Stomach (tissue), 4 donors: ENCODE data around the gene LCP2.

Experiments
- EP300 ChIP-seq: sonication (generic); formaldehyde crosslinking; IDR thresholded peaks from one replicate; pipeline ENCODE4 v1.6.1; 2017; ENCODE audit warnings: antibody characterized with exemption
- POLR2A ChIP-seq, 4 donors: fragments of 450-650 bp; IDR thresholded peaks; one replicate each; pipeline ENCODE4 v1.6.1; 2016; ENCODE audit warnings: antibody characterized with exemption in 4 of 4, control low read depth in 2 of 4, mild to moderate bottlenecking in 1 of 4, moderate library complexity in 1 of 4
- POLR2AphosphoS5 ChIP-seq, 3 donors: sonication (generic); formaldehyde crosslinking; IDR thresholded peaks; one replicate each; pipeline ENCODE4 v1.6.1; 2016; ENCODE audit warnings: antibody characterized with exemption in 3 of 3
- TF ChIP-seq, protein P1 (sequence below), 7 experiments: fragments of 450-650 bp in 4 of 7; fragments of 200-600 bp in 3 of 7; sonication (generic) in 3 of 7; IDR thresholded peaks; one replicate each; pipeline ENCODE4 v1.5.1; 2016 to 2019; ENCODE audit warnings: antibody characterized with exemption in 7 of 7, control low read depth in 2 of 7, mild to moderate bottlenecking in 1 of 7

- TF ChIP-seq POLR2A (IDR thresholded peaks at IDR 0.05) (no peak), POLR2AphosphoS5 (IDR thresholded peaks at IDR 0.05) (no peak), EP300 (no peak)
- TF ChIP-seq, protein P1, sequence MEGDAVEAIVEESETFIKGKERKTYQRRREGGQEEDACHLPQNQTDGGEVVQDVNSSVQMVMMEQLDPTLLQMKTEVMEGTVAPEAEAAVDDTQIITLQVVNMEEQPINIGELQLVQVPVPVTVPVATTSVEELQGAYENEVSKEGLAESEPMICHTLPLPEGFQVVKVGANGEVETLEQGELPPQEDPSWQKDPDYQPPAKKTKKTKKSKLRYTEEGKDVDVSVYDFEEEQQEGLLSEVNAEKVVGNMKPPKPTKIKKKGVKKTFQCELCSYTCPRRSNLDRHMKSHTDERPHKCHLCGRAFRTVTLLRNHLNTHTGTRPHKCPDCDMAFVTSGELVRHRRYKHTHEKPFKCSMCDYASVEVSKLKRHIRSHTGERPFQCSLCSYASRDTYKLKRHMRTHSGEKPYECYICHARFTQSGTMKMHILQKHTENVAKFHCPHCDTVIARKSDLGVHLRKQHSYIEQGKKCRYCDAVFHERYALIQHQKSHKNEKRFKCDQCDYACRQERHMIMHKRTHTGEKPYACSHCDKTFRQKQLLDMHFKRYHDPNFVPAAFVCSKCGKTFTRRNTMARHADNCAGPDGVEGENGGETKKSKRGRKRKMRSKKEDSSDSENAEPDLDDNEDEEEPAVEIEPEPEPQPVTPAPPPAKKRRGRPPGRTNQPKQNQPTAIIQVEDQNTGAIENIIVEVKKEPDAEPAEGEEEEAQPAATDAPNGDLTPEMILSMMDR (IDR thresholded peaks at IDR 0.05), result no peak
Observed at GRCh38 chr5:170256571-170256970, 41.0 kb downstream of the LCP2 start.
